K562 (cell line): ENCODE results near the gene TTC23L. TPM values are rescaled to one million over a fixed set of nuclear protein-coding genes. Genes with fewer than 3 reads are reported as not detected.

Experiments used
- BHLHE40 ChIP-seq: IDR thresholded peaks from 2 replicates; pipeline ENCODE4 v1.6.1; 2011; ENCODE audit warnings: low read length, improper control_type of control experiment
- BRD9 ChIP-seq: fragments of 450-650 bp; IDR thresholded peaks from 2 replicates; pipeline ENCODE4 v1.6.1; 2018; ENCODE audit warnings: low read depth; ENCODE audit not compliant: partially characterized antibody
- CBX8 ChIP-seq: fragments of 200-600 bp; sonication (generic); IDR thresholded peaks from 2 replicates; pipeline ENCODE4 v1.6.1; 2012; ENCODE audit warnings: borderline replicate concordance, mixed run types, low read depth, mild to moderate bottlenecking, moderate library complexity, mixed read lengths, low read length, control low read depth, inconsistent platforms; ENCODE audit not compliant: poor library complexity, severe bottlenecking; ENCODE audit errors: extremely low read depth
- CREM ChIP-seq: IDR thresholded peaks from 2 replicates; pipeline ENCODE4 v1.6.1; 2014; ENCODE audit warnings: antibody characterized with exemption, low read depth
- CTBP1 ChIP-seq: fragments of 450-650 bp; IDR thresholded peaks from 2 replicates; pipeline ENCODE4 v1.6.1; 2016; ENCODE audit warnings: borderline replicate concordance
- DIDO1 ChIP-seq: fragments of 450-650 bp; IDR thresholded peaks from 2 replicates; pipeline ENCODE4 v1.6.1; 2016; ENCODE audit warnings: low read depth, missing biosample characterization, missing genetic modification characterization
- HDAC1 ChIP-seq, 2 experiments: fragments of 450-650 bp; IDR thresholded peaks; 2 replicates each; pipeline ENCODE4 v1.6.1; 2016 to 2017; ENCODE audit warnings: inconsistent platforms in 1 of 2, mild to moderate bottlenecking in 1 of 2, moderate library complexity in 1 of 2
- IFI16 ChIP-seq: fragments of 250-450 bp; sonication (Bioruptor Pico); IDR thresholded peaks from 2 replicates; pipeline ENCODE4 v2.1.2; 2022; ENCODE audit warnings: mild to moderate bottlenecking, inconsistent platforms
- POLR3G ChIP-seq: IDR thresholded peaks from 2 replicates; pipeline ENCODE4 v1.6.1; 2011; ENCODE audit not compliant: insufficient read length, insufficient replicate concordance; ENCODE audit errors: extremely low read depth
- RBM25 ChIP-seq: fragments of 200-400 bp; formaldehyde crosslinking; IDR thresholded peaks from 2 replicates; pipeline ENCODE4 v1.6.1; 2018; ENCODE audit warnings: low read length, low read depth, moderate library complexity; ENCODE audit not compliant: severe bottlenecking
- RCOR1 ChIP-seq, 2 experiments: IDR thresholded peaks; 2 replicates each; pipeline ENCODE4 v1.6.1; 2012; ENCODE audit warnings: low read depth in 2 of 2, low read length in 2 of 2, borderline replicate concordance in 1 of 2, improper control_type of control experiment in 1 of 2
- SRSF9 ChIP-seq: fragments of 200-400 bp; formaldehyde crosslinking; IDR thresholded peaks from 2 replicates; pipeline ENCODE4 v1.6.1; 2017; ENCODE audit warnings: low read depth, low read length, borderline replicate concordance
- TFAM ChIP-seq: fragments of 250-450 bp; sonication (Bioruptor Pico); conservative IDR thresholded peaks from 2 replicates; pipeline ENCODE4 v1.5.0; 2021; ENCODE audit warnings: mild to moderate bottlenecking, moderate library complexity
- ZNF165 ChIP-seq: fragments of 250-450 bp; sonication (Bioruptor Pico); IDR thresholded peaks from 2 replicates; pipeline ENCODE4 v1.4.0; 2020; ENCODE audit warnings: borderline replicate concordance
- ZNF41 ChIP-seq: fragments of 250-450 bp; sonication (Bioruptor Pico); conservative IDR thresholded peaks from 2 replicates; pipeline ENCODE4 v1.4.0; 2020; ENCODE audit warnings: mild to moderate bottlenecking
- polyA plus RNA-seq, 8 experiments: library from polyadenylated mRNA; depleted of rRNA in 4 of 8; stranded (reverse) in 5 of 8; unstranded in 3 of 8; fragments of >200 nt; fragmentation: Nextera tagmentation in 2 of 8; fragmentation: Illumina TruSeq in 1 of 8; extraction: Ambion mirVana in 2 of 8; extraction: Trizol in 1 of 8; gene quantifications; 2 replicates each; pipeline versions ENCODE4 v1.2.1 to v1.2.3, GENCODE V29; 2011 to 2014; ENCODE audit warnings: inconsistent platforms in 1 of 8, missing spikeins in 1 of 8
- total RNA-seq, 7 experiments: library from RNA; depleted of rRNA in 6 of 7; stranded (reverse); fragments of >200 nt in 6 of 7; fragmentation: Illumina TruSeq in 2 of 7; extraction: Trizol in 2 of 7; gene quantifications; 2 replicates each; pipeline versions ENCODE4 v1.2.1 to v1.2.3, GENCODE V29; 2011 to 2021; ENCODE audit warnings: low replicate concordance in 1 of 7
- TF ChIP-seq, protein P1 (sequence below): fragments of 450-650 bp; formaldehyde crosslinking; IDR thresholded peaks from 2 replicates; pipeline ENCODE4 v1.4.0; 2020; ENCODE audit warnings: mild to moderate bottlenecking, mixed read lengths
- TF ChIP-seq, protein P2 (sequence below), 2 experiments: fragments of 200-800 bp in 1 of 2; sonication (Bioruptor generic) in 1 of 2; sonication (generic) in 1 of 2; formaldehyde crosslinking in 1 of 2; IDR thresholded peaks in 1 of 2; conservative IDR thresholded peaks in 1 of 2; 2 replicates each; pipeline versions ENCODE4 v1.5.0 to v1.6.1; 2016 to 2020; ENCODE audit warnings: missing compliant biosample characterization in 1 of 2, missing genetic modification characterization in 1 of 2, missing genetic modification reagents in 1 of 2
- TF ChIP-seq, protein P3 (sequence below): sonication (generic); formaldehyde crosslinking; IDR thresholded peaks from 2 replicates; pipeline ENCODE4 v1.8.1; 2023; ENCODE audit warnings: mild to moderate bottlenecking, missing genetic modification reagents

Gene TTC23L
- total and polyA plus RNA-seq, 9 of the 15 experiments (the other 6 are each of a cell fraction or from before 2014, with no cell fraction given) = 0.03 to 0.32 (median 0.14) TPM; not detected in 2

DNA sequence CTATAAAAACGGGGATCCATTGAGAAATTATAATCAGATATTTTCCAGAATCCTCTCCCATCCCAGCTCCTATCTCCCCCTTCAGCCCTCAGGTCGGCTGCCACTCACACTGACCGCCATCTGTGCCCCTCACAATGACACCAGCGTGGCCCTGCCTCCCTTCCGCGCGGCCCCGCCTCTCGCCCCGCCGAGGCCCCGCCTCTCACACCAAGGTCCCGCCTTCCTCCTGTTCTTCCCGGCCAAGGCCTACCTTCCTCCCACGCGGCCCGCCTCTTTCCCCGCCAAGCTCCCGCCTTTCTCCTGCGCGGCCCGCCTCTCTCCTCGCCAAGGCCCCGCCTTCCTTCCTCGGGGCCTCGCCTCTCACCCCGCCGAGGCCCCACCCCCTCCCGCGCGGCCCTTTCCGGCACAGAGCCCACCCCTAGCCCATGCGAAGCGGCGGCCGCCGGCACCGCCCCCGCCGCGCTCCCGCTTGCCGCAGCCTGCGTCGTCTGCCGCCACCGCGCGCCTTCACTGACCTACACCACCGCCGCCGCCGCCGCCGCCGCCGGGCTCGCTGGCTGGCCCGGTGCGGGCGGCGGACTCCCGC lies 90.3 kb downstream of the TTC23L start, which contains the start of gene DNAJC21 (continued):
- TF ChIP-seq IFI16 (CRISPR knock-in tag) (no peak), CREM (0 out of 2 replicates have a peak, but pooled peaks have one; percentile 9), ZNF41 (no peak), BHLHE40 (no peak), POLR3G (no peak), TFAM (CRISPR knock-in tag) (no peak), RBM25 (no peak), CTBP1 (peak; percentile 88), HDAC1 (IDR thresholded peaks at IDR 0.05) (no peak), DIDO1 (tag) (no peak), ZNF165 (no peak), SRSF9 (no peak), CBX8 (no peak), BRD9 (no peak), RCOR1 (IDR thresholded peaks at IDR 0.05; ENCODE audit: borderline replicate concordance in 1 of 2, low read depth in 2 of 2, low read length in 2 of 2) (no peak; a peak in 1 of 4 replicates)
- TF ChIP-seq, protein P1, sequence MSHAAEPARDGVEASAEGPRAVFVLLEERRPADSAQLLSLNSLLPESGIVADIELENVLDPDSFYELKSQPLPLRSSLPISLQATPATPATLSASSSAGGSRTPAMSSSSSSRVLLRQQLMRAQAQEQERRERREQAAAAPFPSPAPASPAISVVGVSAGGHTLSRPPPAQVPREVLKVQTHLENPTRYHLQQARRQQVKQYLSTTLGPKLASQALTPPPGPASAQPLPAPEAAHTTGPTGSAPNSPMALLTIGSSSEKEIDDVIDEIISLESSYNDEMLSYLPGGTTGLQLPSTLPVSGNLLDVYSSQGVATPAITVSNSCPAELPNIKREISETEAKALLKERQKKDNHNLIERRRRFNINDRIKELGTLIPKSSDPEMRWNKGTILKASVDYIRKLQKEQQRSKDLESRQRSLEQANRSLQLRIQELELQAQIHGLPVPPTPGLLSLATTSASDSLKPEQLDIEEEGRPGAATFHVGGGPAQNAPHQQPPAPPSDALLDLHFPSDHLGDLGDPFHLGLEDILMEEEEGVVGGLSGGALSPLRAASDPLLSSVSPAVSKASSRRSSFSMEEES (CRISPR knock-in tag) = no peak
- TF ChIP-seq, protein P2, sequence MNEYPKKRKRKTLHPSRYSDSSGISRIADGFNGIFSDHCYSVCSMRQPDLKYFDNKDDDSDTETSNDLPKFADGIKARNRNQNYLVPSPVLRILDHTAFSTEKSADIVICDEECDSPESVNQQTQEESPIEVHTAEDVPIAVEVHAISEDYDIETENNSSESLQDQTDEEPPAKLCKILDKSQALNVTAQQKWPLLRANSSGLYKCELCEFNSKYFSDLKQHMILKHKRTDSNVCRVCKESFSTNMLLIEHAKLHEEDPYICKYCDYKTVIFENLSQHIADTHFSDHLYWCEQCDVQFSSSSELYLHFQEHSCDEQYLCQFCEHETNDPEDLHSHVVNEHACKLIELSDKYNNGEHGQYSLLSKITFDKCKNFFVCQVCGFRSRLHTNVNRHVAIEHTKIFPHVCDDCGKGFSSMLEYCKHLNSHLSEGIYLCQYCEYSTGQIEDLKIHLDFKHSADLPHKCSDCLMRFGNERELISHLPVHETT (CRISPR knock-in tag; conservative IDR thresholded peaks at IDR 0.05 in 1 of 2, IDR thresholded peaks at IDR 0.05 in 1 of 2) = no peak; a peak in 1 of 4 replicates
- TF ChIP-seq, protein P3, sequence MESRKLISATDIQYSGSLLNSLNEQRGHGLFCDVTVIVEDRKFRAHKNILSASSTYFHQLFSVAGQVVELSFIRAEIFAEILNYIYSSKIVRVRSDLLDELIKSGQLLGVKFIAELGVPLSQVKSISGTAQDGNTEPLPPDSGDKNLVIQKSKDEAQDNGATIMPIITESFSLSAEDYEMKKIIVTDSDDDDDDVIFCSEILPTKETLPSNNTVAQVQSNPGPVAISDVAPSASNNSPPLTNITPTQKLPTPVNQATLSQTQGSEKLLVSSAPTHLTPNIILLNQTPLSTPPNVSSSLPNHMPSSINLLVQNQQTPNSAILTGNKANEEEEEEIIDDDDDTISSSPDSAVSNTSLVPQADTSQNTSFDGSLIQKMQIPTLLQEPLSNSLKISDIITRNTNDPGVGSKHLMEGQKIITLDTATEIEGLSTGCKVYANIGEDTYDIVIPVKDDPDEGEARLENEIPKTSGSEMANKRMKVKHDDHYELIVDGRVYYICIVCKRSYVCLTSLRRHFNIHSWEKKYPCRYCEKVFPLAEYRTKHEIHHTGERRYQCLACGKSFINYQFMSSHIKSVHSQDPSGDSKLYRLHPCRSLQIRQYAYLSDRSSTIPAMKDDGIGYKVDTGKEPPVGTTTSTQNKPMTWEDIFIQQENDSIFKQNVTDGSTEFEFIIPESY (CRISPR knock-in tag) = no peak
